VCaP (cell line): ENCODE data around the gene VPS13A.
"Not testable (repeated sequence)": the region's sequence is repeated elsewhere in the genome, so short reads cannot be mapped to it uniquely, and the experiment has no call there.

ENCODE experiments used
- H3K27ac ChIP-seq: fragments of 450-650 bp; 2 replicates; pipeline ENCODE4 v1.5.1; 2017
- CTCF ChIP-seq: fragments of 450-650 bp; conservative IDR thresholded peaks from 2 replicates; pipeline ENCODE4 v1.5.1; 2017; ENCODE audit warnings: mild to moderate bottlenecking, moderate library complexity

The VPS13A gene

GRCh38 chr9:77403239-77403638, 225.9 kb downstream of the VPS13A start:
- no peak for TF ChIP-seq CTCF
- no peak overlapping the region for H3K27ac ChIP-seq

GRCh38 chr9:77408521-77408920, 231.2 kb downstream of the VPS13A start:
- H3K27ac ChIP-seq = not testable (repeated sequence)

- no peak overlapping the region for H3K27ac ChIP-seq
- no peak for TF ChIP-seq CTCF
These were observed 240.2 kb downstream of the VPS13A start for GRCh38 chr9:77417566-77417965.

- no peak for TF ChIP-seq CTCF
- H3K27ac ChIP-seq = no peak overlapping the region
These were observed 240.9 kb downstream of the VPS13A start for GRCh38 chr9:77418226-77418625.

DNA sequence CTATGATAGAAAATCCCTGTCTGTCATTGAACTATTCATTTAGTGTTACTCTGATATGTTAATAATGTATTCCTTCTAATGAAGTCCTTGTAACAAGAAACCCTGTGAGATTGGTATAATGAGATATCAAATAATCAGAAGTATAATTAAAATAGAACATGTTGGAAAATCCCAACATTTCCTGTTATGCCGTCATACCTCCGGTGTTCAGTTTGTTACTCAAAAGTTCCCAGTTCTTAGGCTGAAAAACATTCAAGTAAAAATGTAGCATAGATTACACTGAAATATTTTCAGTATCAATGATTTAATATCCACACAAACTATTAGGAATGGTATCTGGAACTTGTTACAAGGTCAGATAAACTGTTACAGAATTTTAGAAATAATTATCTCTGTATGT, 243.3 kb downstream of the VPS13A start:
- TF ChIP-seq CTCF = no peak
- H3K27ac ChIP-seq = no peak overlapping the region

GRCh38 chr9:77421506-77422265, 244.4 kb downstream of the VPS13A start:
- no peak for TF ChIP-seq CTCF
- H3K27ac ChIP-seq = no peak overlapping the region

- H3K27ac ChIP-seq = no peak overlapping the region
- no peak for TF ChIP-seq CTCF
These were observed 245.6 kb downstream of the VPS13A start for GRCh38 chr9:77422969-77423368.

DNA sequence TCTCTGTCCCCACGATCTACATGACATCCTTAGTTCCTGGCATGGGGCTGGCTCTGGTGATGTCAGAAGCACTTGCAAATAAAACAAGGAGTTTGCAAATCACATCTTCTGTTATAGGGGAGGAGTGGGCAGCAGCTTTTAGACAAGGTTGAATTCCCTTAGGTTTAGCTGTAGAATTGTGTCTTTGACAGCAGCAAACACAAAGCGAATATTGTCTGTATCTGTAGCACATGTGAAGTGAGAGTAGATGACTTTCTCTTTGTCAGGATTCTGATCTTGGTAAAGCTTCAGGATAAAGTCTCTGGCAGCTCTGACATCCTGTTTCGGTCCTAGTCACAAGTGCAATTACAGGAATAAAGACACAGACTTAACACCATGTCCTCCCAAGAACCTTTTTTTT, 246.5 kb downstream of the VPS13A start:
- no peak overlapping the region for H3K27ac ChIP-seq
- no peak for TF ChIP-seq CTCF
